Astrocyte of the spinal cord (primary cell): ENCODE measurements around the gene GPR171.

ENCODE experiments used
- DNase-seq: peaks from one replicate; pipeline ENCODE4 v3.0.0; 2011; ENCODE audit warnings: low read depth, low spot score
- H3K4me3 ChIP-seq: 2 replicates; pipeline ENCODE4 v1.5.1; 2011; ENCODE audit warnings: low read depth, mild to moderate bottlenecking, low read length, moderate library complexity
- CTCF ChIP-seq: IDR thresholded peaks from 2 replicates; pipeline ENCODE4 v1.5.1; 2012; ENCODE audit warnings: low read depth, mild to moderate bottlenecking, low read length, inconsistent platforms
- in situ Hi-C: cut with HindIII; loops from 2 replicates; pipeline ENCODE4 v1.10.0; 2017; ENCODE audit warnings: low sequenced_read_pairs

The GPR171 gene

GRCh38 chr3:151204530-151205402 lies 1.8 kb upstream of the GPR171 start:
- no peak overlapping the region for H3K4me3 ChIP-seq
- TF ChIP-seq CTCF = no peak
- no peak for DNase-seq
- in situ Hi-C loops = no loop called here

GRCh38 chr3:151201051-151201730 lies 1.8 kb downstream of the GPR171 start:
- H3K4me3 ChIP-seq = no peak overlapping the region
- in situ Hi-C loops = no loop called here
- no peak for TF ChIP-seq CTCF
- no peak for DNase-seq

DNA sequence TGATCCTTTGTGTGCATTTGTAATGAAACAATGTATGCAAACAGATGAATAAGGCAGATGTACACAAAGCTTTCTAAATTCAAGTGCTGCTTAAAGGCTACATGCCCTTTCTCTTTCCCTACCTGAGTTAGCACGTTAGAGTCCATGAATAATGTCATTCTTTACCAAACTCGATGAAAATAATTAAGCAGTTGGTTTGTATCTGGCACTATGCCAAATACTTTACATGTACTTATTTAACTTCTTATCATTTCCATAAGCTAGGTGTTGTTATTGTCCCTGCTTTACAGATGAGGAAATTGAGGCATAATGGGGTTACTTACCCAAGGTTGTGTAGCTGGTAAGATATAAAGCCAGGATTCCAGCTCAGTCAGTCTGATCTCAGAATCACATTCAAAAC lies 2.4 kb downstream of the GPR171 start:
- in situ Hi-C loops = no loop called here
- no peak overlapping the region for H3K4me3 ChIP-seq
- peak; percentile 22 for DNase-seq
- no peak for TF ChIP-seq CTCF

DNA sequence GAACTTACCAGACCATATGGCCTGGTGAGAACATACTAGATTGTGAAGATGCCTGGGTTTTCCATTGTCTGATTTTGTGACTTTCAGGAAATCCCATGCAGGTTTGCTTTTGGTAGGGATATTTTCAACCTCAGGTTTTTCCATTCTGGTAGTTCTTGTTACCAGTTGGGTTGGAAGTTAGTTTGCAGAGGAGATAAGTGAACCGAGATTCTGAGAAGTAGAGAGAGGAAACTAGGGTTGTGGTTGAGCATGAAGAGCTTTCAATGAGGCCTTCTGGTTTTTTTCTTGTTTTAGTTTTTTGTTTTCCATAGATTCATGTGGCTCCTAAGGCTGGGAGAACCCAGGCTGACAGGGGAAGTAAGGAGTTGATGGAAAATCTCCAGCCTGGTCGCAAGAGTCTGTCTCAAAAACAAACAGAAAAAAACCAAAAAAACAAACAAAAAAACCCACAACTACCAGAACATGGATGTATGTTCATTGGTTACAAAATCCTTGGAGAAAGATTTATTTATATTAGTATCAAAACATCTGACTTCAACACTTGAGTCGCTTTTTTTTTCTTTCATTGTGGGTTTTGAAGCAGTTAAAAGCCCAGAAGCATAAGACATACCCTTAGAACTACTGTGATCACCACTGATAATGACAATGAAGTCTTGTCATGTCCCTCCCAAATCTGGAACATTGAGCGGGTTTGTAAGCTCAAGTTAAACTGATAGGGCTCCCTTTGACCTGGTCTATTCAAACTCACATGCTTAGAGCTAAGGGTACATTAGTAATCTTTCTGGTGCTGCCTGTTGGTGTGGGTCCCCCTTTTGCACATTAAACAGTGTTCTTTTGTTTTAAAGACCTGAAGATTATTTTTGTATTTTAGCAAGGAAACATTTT lies 3.2 kb downstream of the GPR171 start:
- in situ Hi-C loops = no loop called here
- no peak for TF ChIP-seq CTCF
- DNase-seq = no peak
- no peak overlapping the region for H3K4me3 ChIP-seq

- no peak for DNase-seq
- H3K4me3 ChIP-seq = no peak overlapping the region
- in situ Hi-C loops = no loop called here
- TF ChIP-seq CTCF = no peak
Observed at GRCh38 chr3:151198849-151199248, 4.2 kb downstream of the GPR171 start.
